Left lung (tissue), 10 donors: ENCODE data around the gene B4GALT6. TPM values are rescaled to one million over a fixed set of nuclear protein-coding genes. Genes with fewer than 3 reads are reported as not detected.

Source experiments
- ATAC-seq: fragments of 200-7000 bp; cut with Tn5 transposase; one replicate; pipeline ENCODE4 v1.9.1; 2020; ENCODE audit warnings: moderate library complexity
- DNase-seq, 4 donors: peaks; one replicate each; pipeline ENCODE4 v3.0.0-alpha.2; 2013 to 2020
- H3K27ac ChIP-seq, 2 donors: fragments of 200-600 bp; sonication (generic) in 1 of 2; one replicate each; pipeline versions ENCODE4 v1.5.0 to v1.8.0; 2020 to 2021
- H3K27me3 ChIP-seq, 2 donors: fragments of 200-600 bp; sonication (generic) in 1 of 2; one replicate each; pipeline versions ENCODE4 v1.5.0 to v1.8.0; 2020 to 2021
- H3K36me3 ChIP-seq, 2 donors: fragments of 200-600 bp; sonication (generic) in 1 of 2; one replicate each; pipeline versions ENCODE4 v1.5.0 to v1.8.0; 2020 to 2021
- H3K4me1 ChIP-seq, 2 donors: fragments of 200-600 bp; one replicate each; pipeline ENCODE4 v1.8.0; 2021
- H3K4me3 ChIP-seq, 2 donors: fragments of 200-600 bp; sonication (generic) in 1 of 2; one replicate each; pipeline versions ENCODE4 v1.5.0 to v1.8.0; 2020 to 2021; ENCODE audit warnings: mild to moderate bottlenecking in 1 of 2
- H3K9me3 ChIP-seq, 2 donors: fragments of 200-600 bp; sonication (generic) in 1 of 2; one replicate each; pipeline versions ENCODE4 v1.5.0 to v1.8.0; 2020 to 2021
- intact Hi-C, 2 donors: fragments of 100-400 bp; cut with DNase I; formaldehyde crosslinking; loops; one replicate each; pipeline versions ENCODE4 v1.11.2 to v1.14.2; 2022
- polyA plus RNA-seq, 6 donors: library from polyadenylated mRNA; unstranded; fragments of 120-200 nt; gene quantifications; one replicate each; pipeline ENCODE4 v1.2.1, GENCODE V29; 2013; ENCODE audit not compliant: insufficient read length in 6 of 6
- total RNA-seq, 2 donors: library from RNA; stranded (reverse); fragmentation: NEBNext Ultra II Directional; extraction: Animal tissue kit (Norgen Biotek cat#: 25700); gene quantifications; one replicate each; pipeline ENCODE4 v1.2.1, GENCODE V29; 2021
- TF ChIP-seq, protein P1 (sequence below), 2 donors: fragments of 200-600 bp; sonication (generic) in 1 of 2; IDR thresholded peaks; one replicate each; pipeline versions ENCODE4 v1.5.0 to v1.8.0; 2021; ENCODE audit warnings: antibody characterized with exemption in 2 of 2
- donor health status: DM: no; HTN: yes; CAD: no.
- donor health status: DM: no; HTN: no; CAD: no.

B4GALT6 gene
- total and polyA plus RNA-seq, 8 donors = 4.6 to 22.7 (median 18.6) TPM

DNA sequence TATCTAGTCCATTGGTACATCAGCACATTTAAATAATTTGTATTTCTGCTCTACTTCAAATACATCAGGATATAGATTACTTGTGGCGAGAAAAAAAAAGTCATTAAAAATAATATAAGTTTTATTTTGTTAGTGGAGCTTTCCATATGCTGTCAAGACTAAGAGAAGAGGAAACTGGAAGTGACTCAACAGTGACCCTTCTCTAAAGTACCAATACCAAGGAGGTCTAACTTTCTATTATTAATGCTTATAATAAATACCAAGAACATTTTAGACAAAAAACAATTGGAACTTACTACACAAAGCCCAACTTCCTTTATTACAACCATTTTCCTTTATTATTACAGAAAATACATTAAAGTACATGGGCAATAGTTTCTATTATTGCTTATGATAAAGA lies 52.9 kb downstream of the B4GALT6 start:
- H3K27ac ChIP-seq = no peak overlapping the region
- H3K36me3 ChIP-seq = no peaks in the 10 kb centered on the region
- H3K4me1 ChIP-seq = no peaks in the 10 kb centered on the region
- intact Hi-C loops = no loop called here
- TF ChIP-seq, protein P1, sequence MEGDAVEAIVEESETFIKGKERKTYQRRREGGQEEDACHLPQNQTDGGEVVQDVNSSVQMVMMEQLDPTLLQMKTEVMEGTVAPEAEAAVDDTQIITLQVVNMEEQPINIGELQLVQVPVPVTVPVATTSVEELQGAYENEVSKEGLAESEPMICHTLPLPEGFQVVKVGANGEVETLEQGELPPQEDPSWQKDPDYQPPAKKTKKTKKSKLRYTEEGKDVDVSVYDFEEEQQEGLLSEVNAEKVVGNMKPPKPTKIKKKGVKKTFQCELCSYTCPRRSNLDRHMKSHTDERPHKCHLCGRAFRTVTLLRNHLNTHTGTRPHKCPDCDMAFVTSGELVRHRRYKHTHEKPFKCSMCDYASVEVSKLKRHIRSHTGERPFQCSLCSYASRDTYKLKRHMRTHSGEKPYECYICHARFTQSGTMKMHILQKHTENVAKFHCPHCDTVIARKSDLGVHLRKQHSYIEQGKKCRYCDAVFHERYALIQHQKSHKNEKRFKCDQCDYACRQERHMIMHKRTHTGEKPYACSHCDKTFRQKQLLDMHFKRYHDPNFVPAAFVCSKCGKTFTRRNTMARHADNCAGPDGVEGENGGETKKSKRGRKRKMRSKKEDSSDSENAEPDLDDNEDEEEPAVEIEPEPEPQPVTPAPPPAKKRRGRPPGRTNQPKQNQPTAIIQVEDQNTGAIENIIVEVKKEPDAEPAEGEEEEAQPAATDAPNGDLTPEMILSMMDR (IDR thresholded peaks at IDR 0.05) = no peak
- no peak overlapping the region for H3K4me3 ChIP-seq
- DNase-seq = no peak
- no peaks in the 10 kb centered on the region for H3K27me3 ChIP-seq
- ATAC-seq = no peak
- no peaks in the 10 kb centered on the region for H3K9me3 ChIP-seq

DNA sequence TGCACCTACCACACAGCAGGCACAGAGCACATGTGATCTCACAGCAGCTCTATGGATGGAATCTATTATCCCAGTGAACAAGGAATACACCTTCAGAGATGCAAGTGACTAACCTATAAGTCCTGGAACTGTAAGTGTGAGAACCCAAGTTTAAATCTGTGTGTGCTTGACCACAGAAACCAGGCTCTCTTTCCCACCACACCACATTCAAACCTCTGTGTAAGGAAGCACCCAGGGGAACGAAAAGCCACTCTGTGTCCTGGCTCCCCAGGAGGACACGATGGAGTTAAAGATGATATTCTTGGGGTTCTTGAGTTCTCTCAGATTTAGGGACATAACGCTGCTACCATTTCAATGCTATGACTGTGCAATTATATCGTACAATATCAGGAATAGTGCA lies 53.8 kb downstream of the B4GALT6 start:
- no peak for ATAC-seq
- intact Hi-C loops = no loop called here
- DNase-seq = no peak

DNA sequence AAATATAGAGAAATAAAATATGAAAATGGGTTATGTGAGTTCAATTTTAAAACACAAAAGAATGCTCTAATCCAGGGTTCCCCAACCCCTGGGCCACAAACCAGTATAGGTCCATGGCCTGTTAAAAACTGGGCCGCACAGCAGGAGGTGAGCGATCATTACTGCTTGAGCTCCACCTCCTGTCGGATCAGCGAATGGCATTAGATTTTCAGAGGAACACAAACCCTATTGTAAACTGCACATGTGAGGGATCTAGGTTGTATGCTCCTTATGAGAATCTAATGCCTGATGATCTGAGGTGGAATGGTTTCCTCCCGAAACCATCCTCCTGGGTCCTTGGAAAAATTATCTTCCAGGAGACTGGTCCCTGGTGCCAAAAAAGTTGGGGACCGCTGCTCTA lies 58.0 kb downstream of the B4GALT6 start:
- intact Hi-C loops = no loop called here
- ATAC-seq = no peak
- no peaks in the 10 kb centered on the region for H3K36me3 ChIP-seq

More for the DNA sequence above, 53.8 kb downstream of the B4GALT6 start:
- Histone ChIP-seq H3K27me3 (no peaks in the 10 kb centered on the region), H3K4me1 (no peaks in the 10 kb centered on the region), H3K27ac (no peak overlapping the region), H3K36me3 (no peaks in the 10 kb centered on the region), H3K4me3 (no peak overlapping the region), H3K9me3 (no peaks in the 10 kb centered on the region)
- TF ChIP-seq, protein P1 (IDR thresholded peaks at IDR 0.05) = no peak

DNA sequence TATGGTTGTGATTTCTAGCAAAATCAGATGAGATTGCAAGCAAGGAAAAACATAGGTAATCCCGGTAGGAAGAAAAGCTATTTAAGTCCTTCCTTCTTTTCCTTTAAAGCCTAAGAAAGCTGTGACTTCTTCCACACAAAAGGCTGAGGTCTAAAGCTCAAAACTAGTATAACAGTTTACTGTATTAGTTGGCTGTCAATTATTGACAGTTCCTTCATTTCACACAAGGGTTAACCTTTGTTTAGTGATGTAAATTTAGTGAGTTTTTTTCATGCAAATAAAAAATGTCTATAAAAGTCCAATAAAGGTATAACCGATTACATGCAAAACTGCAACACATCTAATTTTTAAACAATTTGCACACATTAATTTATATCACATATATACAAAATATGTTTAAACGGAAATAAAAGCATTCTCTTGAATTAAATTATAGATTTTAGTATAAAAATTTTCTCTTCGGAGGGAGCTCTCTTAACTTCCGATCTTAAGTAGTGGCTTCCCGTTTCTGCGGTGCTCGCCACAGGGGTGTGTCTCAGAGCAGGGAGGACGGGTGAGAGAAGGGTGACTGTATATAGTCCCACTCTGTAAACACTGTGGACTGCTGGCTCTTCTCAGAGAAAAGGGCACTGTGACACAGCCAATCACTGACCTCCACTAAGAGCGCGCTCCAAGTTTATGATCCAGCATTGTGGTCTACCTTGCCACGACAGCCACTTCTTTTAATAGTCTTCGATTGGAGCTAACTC lies 59.3 kb downstream of the B4GALT6 start:
- TF ChIP-seq, protein P1 (IDR thresholded peaks at IDR 0.05) = no peak
- Histone ChIP-seq H3K36me3 (no peaks in the 10 kb centered on the region), H3K27ac (no peak overlapping the region), H3K4me3 (no peak overlapping the region), H3K27me3 (no peaks in the 10 kb centered on the region), H3K9me3 (no peaks in the 10 kb centered on the region), H3K4me1 (no peaks in the 10 kb centered on the region)
- intact Hi-C loops = no loop called here
- DNase-seq = no peak
- no peak for ATAC-seq

More for the DNA sequence above, 58.0 kb downstream of the B4GALT6 start:
- DNase-seq = no peak
- Histone ChIP-seq H3K27ac (no peak overlapping the region), H3K4me3 (no peak overlapping the region), H3K27me3 (no peaks in the 10 kb centered on the region), H3K9me3 (no peaks in the 10 kb centered on the region), H3K4me1 (no peaks in the 10 kb centered on the region)
- TF ChIP-seq, protein P1 (IDR thresholded peaks at IDR 0.05) = no peak

DNA sequence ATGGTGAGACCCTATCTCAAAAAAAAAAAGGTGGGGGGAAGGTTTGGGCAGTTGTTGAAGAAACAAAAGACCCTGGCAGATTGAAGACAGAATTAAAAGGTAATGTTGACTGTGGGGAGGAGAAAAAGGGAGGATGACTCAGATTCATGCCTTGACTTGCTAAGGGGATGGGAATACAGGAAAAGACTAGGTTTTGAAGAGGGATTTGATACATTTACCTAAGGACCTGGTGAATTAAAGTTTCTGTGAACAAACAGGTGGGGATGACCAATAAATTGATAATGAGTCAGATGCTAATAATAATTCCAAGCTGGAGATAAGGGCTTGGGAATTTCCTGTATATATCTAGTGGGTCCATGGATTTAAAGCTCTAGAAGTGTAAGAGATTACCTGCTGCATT lies 65.1 kb downstream of the B4GALT6 start:
- Histone ChIP-seq H3K27me3 (no peaks in the 10 kb centered on the region), H3K9me3 (no peaks in the 10 kb centered on the region), H3K4me1 (no peaks in the 10 kb centered on the region), H3K36me3 (no peaks in the 10 kb centered on the region), H3K4me3 (no peak overlapping the region), H3K27ac (no peak overlapping the region)
- TF ChIP-seq, protein P1 (IDR thresholded peaks at IDR 0.05) = no peak
- ATAC-seq (no peak), DNase-seq (no peak)
- intact Hi-C loops = no loop called here
